NOMO-1 treated with dmso at 0.1 percent for 144 hours (cell line): Measurements from ENCODE around the gene LEPR.
A peak's percentile ranks its signal among the peaks of the same experiment; 100 is the strongest.

Experiments used
- DNase-seq: peaks from one replicate; lab custom pipeline; 2025; ENCODE audit not compliant: unreplicated experiment; lab: John Stamatoyannopoulos, UW

Gene LEPR

DNA sequence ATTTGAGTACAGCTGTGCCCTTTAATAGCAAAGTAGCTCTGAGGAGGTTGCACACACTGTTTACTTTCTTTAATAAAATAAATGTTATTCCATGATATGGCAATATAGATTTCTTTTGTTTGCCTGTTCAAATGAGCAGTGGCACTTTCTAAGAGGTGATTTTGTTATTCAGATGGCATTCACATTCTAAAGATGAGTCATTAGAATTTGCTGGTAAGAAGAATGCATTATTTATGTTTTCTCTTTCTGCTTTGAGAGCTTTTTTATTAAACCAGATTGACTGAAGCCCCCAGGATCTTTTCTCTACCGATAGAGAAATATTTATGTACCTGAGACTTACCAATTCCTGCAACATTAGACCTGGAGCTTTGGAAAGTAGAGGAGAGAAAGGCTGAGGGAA, 11.2 kb upstream of the LEPR start:
- DNase-seq, result no peak

DNA sequence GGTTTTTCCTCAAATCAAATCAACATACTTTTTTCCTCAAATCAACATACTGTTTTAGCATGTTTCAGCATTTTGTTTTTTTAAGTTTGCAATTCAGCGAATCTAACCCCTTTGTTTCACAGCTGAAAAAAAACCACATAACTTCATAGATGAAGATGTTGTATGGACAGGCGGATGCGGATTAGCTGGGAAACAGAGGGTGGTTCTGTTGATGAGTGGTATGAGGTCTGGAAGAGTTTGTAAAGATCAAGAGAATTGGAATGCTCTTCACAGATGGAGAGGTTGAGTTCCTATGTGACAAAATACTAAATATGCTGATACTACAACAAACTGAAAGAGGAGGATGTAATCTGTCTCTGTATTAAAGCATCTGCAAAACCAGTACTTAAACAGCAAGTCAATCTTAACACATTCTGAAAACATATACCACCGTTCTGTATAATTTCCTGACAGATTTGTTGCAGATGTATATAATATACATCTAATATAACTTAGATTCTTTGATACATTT, 10.6 kb upstream of the LEPR start:
- no peak for DNase-seq

DNA sequence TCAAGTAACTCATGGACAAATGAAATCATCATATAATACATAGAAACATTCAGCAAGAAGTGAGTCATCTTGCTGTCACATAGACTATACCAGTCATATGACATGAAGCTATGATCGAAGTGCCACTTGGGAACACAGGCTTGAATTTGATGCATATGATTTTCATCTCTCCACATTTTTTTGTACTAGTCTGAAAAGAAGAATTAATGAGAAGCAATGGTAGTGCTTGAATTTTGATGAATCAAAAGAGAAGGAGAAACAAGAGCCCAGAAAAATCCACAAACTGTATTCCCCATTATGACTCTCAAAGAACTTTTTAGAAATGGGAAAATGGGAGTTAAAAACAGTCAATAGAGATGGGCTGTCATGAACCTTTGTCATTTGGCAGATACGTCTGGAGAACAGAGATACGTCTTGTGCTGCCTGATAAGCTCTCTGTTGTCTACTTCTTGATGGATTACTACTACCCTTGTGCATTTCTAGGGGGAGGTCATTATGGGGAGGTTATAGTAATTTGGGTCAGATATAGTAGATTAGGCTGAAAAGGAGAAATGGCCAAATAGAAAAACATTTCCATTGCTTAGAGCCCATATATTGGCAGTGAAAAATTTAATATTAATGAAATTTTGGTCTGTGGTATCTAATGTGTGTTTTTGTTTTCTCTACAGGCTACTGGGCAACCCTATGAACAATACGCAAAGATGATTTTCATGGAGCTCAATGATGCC, 8.0 kb upstream of the LEPR start:
- no peak for DNase-seq

DNA sequence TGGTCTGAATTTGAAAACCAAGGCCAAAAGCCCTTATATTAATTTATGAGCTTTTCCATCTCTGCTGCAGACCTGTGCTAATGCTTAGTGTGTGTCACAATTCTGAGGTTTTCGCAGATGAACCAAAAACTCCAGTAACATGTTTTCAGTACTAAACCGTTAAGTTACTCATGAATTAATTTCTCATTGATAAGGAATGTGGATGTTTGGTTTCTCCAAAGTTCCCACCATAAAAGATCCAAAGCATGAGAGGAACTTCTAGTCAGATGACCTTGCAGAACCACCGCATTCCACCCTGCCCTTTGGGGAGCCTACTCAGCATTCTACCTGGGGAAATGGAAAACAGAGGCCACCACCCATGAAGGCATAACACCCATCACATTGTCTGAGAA, 7.5 kb upstream of the LEPR start:
- no peak for DNase-seq

DNA sequence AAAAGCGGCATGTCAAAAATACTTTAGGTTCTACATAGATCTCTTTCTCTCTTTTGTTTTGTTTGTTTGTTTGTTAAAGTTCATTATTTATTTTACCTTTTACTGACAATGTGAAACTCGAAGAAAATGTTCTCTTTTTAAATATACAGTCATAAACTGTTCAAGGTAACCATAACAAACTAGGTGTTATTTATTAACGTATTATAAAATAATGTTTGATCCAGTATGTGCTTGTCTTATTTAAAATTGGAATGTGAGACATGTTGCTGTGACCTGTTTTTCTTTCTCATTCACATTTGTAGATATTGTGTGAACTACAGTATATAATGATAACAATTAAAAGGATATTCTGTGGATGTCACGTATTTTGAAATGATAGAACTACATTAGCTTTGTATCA, 5.9 kb upstream of the LEPR start:
- DNase-seq, result no peak

DNA sequence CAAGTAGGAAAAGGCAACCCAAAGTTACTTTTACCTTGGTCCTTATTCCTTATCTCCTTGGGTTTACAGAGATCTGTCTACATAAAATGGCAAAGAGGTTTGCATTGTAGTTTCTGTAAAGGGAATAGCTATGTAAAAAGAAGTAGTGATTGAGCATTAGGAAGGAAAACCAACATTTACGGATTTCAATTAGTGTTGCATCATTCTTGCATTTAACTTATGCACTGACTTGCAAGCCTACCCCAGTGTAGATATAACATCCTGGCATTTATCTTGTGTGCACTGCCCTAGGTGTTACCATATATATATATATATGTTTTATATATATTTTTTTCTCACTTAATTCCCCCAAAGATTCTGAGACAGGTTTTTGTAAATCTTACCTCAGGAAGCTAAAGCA, 3.7 kb upstream of the LEPR start:
- DNase-seq, result no peak

DNA sequence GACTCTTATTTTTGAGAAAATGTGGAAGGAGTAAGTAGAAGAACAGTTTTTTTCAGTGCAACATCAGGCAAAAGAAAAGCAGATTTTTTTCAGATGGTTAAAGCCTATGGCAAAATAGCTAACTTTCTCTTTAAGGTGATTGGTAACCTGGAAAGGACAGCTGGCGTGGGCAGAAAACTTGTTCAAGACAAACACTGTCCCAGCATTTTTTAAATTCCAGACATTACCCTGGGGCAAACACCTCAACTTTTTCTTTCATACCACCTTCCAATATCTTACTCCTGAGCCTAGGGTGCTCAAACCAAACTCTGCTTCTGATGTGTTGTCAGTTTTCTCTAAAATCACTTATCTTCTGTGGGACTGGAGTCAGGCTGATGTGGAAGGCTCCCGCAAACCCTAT, 2.7 kb upstream of the LEPR start:
- no peak for DNase-seq

DNA sequence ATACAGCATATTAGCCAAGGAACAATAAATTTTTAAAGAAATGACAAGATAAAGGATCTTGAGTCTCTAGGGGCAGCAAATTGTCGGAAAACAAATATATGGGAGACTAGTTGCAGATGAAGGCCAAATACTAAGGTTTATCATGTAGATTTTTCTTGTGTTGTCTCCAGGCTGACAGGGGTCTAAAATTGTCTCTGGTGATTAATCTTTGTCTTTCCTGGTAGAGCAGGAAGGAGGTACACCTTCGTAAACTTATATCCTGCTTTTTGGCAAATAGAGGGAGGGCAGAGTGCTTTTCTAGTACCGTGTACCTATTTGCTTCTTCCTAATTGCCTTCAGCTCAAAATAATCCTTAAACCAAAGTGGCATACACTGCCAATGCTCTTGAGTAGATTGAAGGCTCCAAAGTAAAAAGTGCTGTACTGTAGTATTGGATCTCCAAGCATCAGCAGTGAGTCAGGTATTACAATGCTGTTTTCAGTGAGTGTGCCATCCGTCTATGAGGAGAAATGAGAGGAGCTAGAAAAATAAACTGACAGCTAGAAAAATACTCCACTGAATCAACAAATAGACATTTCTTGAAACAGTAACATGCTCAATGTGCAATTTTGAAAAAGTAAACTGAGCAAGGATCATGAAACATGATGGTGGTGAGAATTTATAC, 1.8 kb upstream of the LEPR start:
- DNase-seq, result no peak

DNA sequence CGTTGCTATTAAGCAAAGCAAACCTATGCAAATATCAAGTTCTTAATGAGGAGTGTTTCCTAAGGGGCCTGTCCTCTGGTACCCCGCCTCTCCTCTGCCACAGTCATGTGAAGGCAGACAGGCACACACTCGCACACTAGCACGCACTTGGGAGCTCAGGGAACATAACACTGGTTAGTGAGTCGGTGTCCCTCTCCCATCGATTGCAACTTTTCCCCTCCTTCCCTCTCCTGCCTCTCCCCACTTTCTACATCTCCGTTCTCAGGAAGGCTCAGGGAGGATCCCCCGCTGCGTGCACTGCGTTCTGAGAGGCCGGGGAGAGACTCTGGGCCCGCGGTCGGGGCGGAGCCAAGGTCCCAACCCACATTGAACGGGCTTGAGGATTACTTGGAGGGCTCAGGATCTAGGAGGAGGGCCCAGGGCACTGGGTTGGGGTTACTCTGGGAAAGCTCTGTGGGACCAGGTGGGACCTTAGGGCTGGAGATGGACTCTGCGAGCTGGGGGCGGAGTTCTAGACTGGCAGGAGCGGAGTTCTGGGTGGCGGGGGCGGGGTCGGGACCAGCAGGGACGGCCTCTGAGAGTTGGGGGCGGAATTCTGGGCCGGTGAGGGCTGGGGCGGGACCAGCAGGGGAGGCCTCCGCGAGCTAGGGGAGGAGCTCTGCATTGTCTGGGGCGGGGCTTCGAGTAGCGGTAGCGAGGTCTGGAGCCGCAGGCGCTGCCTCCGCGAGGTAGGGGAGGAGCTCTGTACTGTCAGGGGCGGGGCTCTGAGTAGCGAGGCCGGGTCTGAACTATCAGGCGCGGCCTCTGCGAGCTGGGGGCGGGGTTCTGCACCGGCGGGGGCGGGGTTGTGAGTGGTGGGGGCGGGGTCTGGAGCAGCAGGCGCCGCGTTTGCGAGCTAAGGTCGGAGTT, 533 bp upstream of the LEPR start:
- DNase-seq, result peak; percentile 96

DNA sequence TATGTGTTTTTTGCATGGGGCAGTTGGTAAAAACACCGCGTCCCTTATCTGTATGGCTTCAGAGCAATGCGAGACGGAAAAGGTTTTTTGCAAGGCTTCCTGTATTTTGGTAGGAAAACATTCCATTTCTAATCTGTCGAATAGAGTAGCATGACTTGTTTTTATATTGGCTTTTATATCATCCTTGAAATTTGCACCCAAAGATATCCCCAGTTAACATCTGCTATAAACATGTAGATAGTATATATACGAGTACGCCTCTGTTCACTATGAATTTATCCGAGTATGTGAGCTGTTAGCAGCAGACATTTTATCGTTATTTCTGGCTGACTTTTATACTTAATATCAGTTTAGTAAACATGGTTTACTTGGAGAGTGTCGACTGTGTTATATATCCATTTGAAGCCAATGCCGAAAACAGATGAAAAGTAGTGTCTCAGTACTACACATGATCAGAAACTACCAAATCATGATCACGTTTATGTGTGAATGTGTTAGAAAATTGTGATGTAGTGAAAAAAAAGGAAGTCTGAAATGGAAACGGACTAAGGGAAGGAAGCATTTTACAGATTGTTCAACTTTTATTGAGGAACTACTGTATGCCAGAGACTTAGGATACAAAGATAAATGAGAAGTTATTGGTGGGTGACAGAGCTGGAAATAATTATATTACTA, 1.0 kb downstream of the LEPR start:
- peak; percentile 28 for DNase-seq

DNA sequence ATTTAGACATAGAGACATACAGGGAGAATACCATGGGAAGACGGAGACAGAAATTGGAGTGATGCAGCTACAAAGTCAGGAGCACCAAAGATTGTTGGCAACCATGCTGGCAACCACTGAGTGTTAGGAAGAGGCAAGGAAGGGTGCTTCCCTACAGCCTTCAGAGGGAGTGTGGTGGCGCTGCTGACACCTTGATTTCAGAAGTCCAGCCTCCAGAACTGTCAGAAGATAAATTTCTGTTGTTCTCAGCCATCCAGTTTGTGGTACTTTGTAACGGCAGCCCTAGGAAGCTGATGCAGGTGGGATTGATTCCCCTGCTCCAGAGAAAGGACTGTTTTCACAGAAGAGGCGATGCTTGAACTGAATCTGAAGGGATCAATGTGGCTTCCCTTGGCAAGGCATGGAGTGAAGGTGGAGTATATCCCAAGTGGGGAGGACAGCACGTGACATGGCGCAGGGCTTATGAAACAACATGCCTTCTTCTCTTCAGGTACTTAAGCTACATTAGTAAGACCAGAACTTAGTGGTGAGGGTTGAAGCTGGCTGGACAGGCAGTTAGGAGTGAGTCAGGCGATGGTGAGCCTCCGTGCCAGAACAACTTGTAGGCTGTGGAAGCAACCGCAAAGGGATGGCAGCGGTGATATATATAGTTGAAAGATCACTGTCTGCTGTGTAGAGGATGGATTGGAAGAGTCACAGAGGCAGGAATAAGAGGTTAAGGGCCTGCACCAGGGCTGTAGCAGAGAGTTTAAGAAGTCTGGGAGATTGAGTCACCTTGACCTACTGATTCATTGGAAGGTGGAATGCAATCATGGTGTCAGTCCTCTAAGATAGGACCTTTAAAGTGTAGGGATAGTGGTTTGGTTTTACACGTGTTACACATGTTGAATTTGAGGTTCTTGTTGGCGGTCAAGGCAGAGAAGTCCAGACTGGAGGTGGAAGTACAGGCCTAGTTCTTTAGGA, 2.1 kb downstream of the LEPR start:
- DNase-seq, result no peak

DNA sequence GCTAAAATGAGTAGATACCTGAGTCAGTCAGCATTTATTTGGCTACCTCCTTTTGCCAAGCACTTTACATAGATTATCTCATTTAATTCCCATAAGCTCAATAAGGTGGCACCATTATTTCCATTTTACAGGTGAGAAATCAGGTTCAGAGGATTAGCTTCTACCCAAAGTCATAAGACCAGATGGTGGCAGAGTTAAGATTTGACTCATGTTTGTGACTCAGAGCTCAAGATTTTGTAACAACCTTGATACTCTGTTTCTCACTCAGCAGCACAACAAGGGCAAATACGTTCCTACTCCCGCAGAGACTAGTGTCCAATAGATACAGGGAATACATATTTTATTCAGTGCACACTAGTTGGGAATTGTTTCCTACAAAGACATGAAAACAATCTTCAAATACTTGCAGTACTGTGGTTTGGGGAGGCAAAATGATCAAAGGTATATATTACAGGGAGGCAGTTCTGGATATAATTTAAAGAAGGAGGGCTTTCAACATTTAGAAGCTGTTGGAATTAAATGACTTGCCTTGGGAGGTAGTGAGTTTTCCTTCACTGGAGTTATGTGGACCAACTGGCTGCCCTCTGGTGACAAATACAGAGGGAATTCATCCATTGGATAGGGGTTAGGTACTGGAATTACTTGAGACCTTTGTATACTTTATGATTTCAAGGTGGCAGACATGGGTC, 3.6 kb downstream of the LEPR start:
- DNase-seq, result no peak

DNA sequence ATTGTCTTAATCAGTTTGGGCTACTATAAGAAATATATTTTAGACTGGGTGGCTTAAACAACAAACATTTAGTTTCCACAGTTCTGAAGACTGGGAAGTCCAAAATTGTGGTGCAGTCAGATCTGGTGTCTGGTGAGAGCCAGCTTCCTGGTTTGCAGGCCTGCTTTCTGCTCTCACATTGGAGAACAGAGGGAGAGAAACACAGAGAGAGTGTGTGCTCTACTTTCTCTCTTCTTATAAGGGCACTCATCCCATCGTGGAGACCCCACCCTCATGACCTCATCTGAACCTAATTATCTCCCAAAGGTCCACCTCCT, 4.1 kb downstream of the LEPR start:
- DNase-seq, result no peak

DNA sequence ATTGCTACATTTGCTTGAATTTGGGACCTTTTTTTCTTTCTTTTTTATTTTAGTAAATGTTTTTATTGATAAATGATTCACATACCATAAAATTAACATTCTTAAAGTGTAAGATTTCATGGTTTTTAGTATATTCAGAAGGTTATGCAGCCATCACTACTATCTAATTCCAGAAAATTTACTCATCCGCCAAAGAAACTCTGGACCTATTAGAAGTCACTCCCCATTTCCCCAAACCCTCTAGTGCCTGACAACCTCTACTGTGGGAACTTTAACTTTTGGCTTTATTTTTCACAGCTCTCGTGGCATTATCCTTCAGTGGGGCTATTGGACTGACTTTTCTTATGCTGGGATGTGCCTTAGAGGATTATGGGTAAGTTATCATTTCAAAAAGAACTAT, 4.5 kb downstream of the LEPR start:
- DNase-seq, result no peak

DNA sequence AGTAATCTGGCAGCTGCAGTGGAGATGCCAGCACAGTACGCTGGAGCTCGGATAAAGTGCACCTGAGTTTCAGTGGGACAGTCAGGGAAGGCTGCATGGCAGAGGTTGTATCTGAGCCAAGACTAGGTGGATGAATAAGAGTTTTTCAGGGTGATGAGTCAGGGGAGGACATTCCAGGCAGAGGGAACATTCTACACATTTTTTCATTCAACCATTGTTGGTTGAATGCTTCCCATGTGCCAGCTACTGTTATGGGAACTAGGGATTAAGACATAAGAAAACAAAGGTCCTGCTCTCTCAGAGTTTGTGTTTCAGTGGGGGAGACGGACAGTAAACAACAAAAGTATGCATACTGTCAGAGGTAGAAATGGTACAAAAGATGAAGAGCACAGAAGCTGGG, 5.2 kb downstream of the LEPR start:
- DNase-seq, result no peak

DNA sequence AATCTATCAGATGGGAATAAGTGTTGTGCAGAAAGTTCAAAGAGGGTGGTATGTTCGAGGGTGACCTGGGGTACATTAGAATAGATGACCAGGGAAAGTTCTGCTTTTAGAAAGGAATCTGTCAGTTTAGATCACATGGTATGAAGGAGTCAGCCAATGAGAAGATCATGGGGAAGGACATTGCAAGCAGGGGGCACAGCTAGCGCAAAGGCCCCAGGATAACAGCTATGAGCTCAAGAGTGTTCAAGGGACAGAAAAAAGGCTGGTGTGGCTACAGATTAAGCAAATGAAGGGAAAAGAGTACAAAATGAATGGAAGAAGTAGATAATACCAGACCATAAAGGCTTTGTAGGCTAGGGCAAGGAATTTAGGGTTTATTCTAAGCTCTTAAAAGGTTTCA, 8.6 kb downstream of the LEPR start:
- no peak for DNase-seq

DNA sequence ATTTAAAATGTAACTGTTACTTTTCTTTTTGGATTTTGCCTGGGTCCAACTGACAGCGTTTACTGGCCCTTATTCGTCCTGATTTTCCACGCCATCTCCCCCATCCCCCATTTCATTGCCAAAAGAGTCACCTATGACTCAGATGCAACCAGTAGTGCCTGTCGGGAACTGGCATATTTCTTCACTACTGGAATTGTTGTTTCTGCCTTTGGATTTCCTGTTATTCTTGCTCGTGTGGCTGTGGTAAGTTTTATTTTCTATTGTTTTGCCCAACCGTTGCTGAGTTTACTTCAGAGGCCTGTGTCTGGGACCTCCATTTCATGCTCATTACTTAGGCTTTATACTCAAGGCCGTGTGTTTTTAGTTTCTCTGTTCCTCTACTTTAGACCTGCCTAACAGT, 9.3 kb downstream of the LEPR start:
- DNase-seq, result no peak

DNA sequence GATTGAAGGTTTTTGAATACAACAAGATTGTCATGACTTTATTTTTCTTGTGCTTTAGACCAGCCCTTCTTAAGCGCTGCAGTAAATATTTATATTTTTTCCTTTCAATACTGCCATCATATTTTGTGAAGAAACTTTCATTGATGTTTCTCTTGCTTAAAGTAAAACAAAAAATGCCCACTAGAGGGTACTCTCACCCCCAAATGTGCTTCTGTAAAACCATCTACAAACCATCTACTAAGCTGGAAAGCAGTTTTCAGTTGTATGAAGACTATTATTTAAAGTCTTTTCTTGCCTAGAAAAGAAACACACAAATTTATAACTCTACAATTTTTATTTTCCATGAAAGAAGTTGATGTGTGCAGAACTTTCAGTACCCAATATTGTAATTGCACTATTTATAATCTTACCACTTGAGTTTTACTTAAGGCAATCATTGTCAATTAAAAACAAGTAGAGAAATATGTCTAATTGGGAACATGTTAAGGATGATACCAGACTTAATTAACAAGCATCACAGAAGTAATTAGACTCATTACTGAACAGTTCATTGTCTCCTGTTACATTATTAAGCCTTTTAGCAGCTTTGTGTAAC, 10.7 kb downstream of the LEPR start:
- DNase-seq, result no peak

DNA sequence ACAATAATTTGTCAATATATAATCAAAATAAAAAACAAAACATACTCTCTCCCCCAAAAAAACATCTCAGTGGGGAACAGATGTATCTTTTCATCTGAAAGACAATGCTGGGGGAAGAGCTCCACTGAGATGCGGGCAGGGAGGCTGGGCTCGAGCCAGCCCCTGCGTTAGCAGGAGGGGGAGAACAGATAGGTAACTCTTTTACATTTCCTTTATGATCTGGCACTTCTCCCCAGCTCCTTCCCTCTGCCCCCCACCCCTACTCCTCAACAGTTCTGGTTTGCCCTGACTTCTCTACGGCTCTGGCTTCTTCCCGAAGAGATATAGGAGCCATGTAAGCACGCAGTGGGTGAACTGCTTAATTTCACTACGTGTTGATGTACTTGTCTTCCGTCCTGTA, 12.4 kb downstream of the LEPR start:
- no peak for DNase-seq
